ENCODE data around the gene DNAJC12. TPM values are rescaled to one million over a fixed set of nuclear protein-coding genes. Genes with fewer than 3 reads are reported as not detected.

DNAJC12 gene
- total RNA-seq, 2 experiments from 2014 or later = 12.8 to 19.4 TPM

GRCh38 chr10:67788028-67788886 lies 49.7 kb downstream of the DNAJC12 start:
- intact Hi-C loops (cut with micrococcal nuclease; ENCODE audit: unreplicated experiment) = loop anchor here (1.0 to 5.0 kb wide), 7 partner anchors 49 to 1109 kb away; partner anchors contain the start of genes DNAJC12 and SIRT1
- Histone ChIP-seq H3K9me3 (ENCODE audit: low read length) (no peaks in the 10 kb centered on the region), H3K4me1 (ENCODE audit: insufficient read depth, low read length, poor library complexity, severe bottlenecking) (peaks cover 42% of the 10 kb centered on the region), H3K9me2 (ENCODE audit: insufficient read depth, low read length) (no peaks in the 10 kb centered on the region), H3K79me2 (ENCODE audit: insufficient read depth, low read depth, low read length) (no peaks in the 10 kb centered on the region), H3K27ac (ENCODE audit: low read depth, low read length, poor library complexity, severe bottlenecking) (no peak overlapping the region), H3K4me3 (ENCODE audit: low read depth, low read length, poor library complexity, severe bottlenecking) (peak overlapping the region; percentile 30), H3K4me2 (ENCODE audit: low read length) (peak overlapping the region; percentile 53), H3K36me3 (ENCODE audit: insufficient read depth, low read length) (no peaks in the 10 kb centered on the region), H4K20me1 (ENCODE audit: insufficient read depth, low read length) (no peaks in the 10 kb centered on the region), H2AFZ (ENCODE audit: low read length) (peak overlapping the region; percentile 91)
- POLR2A ChIA-PET = interaction anchor here (0.7 to 2.3 kb wide), 17 partner anchors 8 to 518 kb away, joined by 3 to 22 read pairs (median 4); no protein-coding TSS in a partner anchor
- CTCF ChIA-PET (ENCODE audit: unreplicated experiment) = interaction anchor here (0.5 to 1.6 kb wide), 15 partner anchors 8 to 513 kb away, joined by 3 to 11 read pairs (median 4); no protein-coding TSS in a partner anchor
- DNase-seq (ENCODE audit: low spot score) = peak; percentile 84
- TF ChIP-seq EZH2phosphoT487 (IDR thresholded peaks at IDR 0.05; ENCODE audit: borderline replicate concordance, low read depth, low read length) = no peak
- TF ChIP-seq CTCF (conservative IDR thresholded peaks at IDR 0.05; ENCODE audit: low read length) = peak; percentile 96
- no TSS peak for BruUV-seq (replicated peaks)

GRCh38 chr10:67785098-67785497 lies 52.9 kb downstream of the DNAJC12 start:
- TF ChIP-seq EZH2phosphoT487 (IDR thresholded peaks at IDR 0.05; ENCODE audit: borderline replicate concordance, low read depth, low read length) (no peak), CTCF (conservative IDR thresholded peaks at IDR 0.05; ENCODE audit: low read length) (no peak)
- no peaks in the 10 kb centered on the region for H3K79me2 ChIP-seq (ENCODE audit: insufficient read depth, low read depth, low read length)
- H3K9me3 ChIP-seq (ENCODE audit: low read length) = no peaks in the 10 kb centered on the region
- intact Hi-C loops (cut with micrococcal nuclease; ENCODE audit: unreplicated experiment) = loop anchor here (5.0 kb wide), 3 partner anchors 52 to 1112 kb away; partner anchors contain the start of gene DNAJC12
- CTCF ChIA-PET (ENCODE audit: unreplicated experiment) = no interaction called here
- no peak overlapping the region; the same call in 1 of the 2 replicates for H2AFZ ChIP-seq (ENCODE audit: low read length)
- POLR2A ChIA-PET = interaction anchor here (0.6 to 2.6 kb wide), 7 partner anchors 14 to 547 kb away, joined by 3 to 16 read pairs (median 3); partner anchors contain the start of gene HNRNPH3
- H3K4me1 ChIP-seq (ENCODE audit: insufficient read depth, low read length, poor library complexity, severe bottlenecking) = peaks cover 57% of the 10 kb centered on the region
- H3K4me3 ChIP-seq (ENCODE audit: low read depth, low read length, poor library complexity, severe bottlenecking) = no peak overlapping the region
- H3K36me3 ChIP-seq (ENCODE audit: insufficient read depth, low read length) = no peaks in the 10 kb centered on the region
- no peak overlapping the region for H3K27ac ChIP-seq (ENCODE audit: low read depth, low read length, poor library complexity, severe bottlenecking)
- BruUV-seq (replicated peaks) = no TSS peak
- H3K4me2 ChIP-seq (ENCODE audit: low read length) = no peak overlapping the region
- DNase-seq (ENCODE audit: low spot score) = no peak
- H3K9me2 ChIP-seq (ENCODE audit: insufficient read depth, low read length) = no peaks in the 10 kb centered on the region
- H4K20me1 ChIP-seq (ENCODE audit: insufficient read depth, low read length) = no peaks in the 10 kb centered on the region

Data from OCI-LY7 (cell line).